ENCODE measurements around the gene FGFRL1.

FGFRL1 gene

DNA sequence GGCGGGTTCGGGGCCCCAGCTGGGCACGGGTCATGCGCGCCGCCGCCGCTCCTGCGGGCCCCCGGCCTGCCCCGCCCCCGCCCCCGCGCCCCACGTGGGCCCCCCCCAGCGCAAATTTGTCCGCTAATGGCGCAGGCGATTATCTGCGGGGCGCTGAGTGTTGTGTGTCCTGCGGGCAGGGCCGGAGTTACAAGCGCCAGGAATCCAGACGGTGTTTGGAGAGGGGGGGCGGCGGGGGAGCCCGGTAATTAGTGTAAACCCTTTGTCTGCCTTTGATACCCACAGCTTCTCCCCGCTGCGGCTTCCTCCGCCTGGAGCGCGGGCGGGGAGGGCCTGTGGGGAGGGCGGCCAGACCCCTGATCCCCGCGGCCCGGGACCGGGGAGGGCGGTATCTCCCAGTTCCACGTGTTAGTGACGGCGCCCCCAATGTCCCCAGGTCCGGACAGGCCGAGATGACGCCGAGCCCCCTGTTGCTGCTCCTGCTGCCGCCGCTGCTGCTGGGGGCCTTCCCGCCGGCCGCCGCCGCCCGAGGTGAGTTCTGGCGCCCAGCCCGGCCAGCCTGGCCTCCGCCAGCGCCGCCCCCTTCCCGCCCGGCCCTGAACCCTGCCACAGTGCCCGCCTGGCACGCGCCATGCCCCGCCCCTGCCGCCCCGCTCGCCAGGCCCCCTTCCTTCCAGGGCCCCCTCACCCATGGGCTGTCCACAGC lies 761 bp downstream of the FGFRL1 start:
- Histone ChIP-seq H3K27me3 (replicated peaks) (peaks cover 14% of the 10 kb centered on the region), H3K36me3 (replicated peaks) (peaks cover 4% of the 10 kb centered on the region), H3K4me3 (ENCODE audit: low read depth, low read length) (peak overlapping the region; percentile 57), H3K27ac (no peak overlapping the region)
- TF ChIP-seq, protein P1, sequence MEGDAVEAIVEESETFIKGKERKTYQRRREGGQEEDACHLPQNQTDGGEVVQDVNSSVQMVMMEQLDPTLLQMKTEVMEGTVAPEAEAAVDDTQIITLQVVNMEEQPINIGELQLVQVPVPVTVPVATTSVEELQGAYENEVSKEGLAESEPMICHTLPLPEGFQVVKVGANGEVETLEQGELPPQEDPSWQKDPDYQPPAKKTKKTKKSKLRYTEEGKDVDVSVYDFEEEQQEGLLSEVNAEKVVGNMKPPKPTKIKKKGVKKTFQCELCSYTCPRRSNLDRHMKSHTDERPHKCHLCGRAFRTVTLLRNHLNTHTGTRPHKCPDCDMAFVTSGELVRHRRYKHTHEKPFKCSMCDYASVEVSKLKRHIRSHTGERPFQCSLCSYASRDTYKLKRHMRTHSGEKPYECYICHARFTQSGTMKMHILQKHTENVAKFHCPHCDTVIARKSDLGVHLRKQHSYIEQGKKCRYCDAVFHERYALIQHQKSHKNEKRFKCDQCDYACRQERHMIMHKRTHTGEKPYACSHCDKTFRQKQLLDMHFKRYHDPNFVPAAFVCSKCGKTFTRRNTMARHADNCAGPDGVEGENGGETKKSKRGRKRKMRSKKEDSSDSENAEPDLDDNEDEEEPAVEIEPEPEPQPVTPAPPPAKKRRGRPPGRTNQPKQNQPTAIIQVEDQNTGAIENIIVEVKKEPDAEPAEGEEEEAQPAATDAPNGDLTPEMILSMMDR (IDR thresholded peaks at IDR 0.05; ENCODE audit: low read depth, low read length, missing control alignments) = no peak
- DNase-seq = no peak
- in situ Hi-C loops (cut with HindIII; ENCODE audit: low pct_ligation_motif_present, low sequenced_read_pairs) = no loop called here

DNA sequence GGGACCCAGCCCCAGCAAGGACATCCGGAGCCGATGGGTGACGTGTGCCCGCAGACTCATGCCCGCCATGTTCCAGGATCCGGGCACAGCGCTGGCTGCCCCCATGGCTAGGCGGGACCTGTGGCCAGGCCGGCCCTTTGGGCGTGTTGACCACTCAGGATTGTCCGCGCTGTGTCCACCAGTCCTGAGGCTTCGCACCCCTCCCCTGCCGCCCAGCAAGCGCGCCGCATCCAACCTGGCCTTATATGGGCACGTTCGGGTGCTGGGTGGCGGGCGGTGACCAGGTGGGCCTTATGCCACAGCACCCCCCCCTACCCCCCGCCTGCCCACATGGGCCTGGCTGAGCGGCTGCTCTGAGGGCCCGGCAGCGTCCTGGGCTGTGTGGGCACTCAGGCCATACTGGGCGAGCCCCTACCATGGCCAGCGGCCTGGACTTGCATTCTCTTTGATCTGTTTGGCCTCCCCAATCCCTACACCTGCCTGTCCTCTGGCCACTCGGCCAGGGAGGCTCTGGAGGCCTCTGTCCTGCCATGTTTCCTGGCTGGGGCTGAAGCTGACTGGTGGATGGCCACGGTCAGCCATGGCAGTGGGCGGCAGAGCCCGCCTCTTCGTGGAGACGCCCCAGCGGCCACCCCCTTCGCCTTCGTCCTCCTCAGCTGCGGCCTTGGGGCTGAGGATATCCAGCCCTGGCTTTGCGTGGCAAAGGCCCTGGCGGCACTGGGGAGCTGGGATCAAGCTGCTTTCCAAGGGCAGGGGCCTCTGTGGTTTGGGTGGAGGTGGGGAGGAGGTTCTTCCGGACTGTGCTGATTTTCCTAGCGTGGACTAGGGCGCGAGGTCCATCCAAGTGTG lies 2.0 kb downstream of the FGFRL1 start:
- TF ChIP-seq, protein P1 (IDR thresholded peaks at IDR 0.05; ENCODE audit: low read depth, low read length, missing control alignments) = no peak
- Histone ChIP-seq H3K27me3 (replicated peaks) (peaks cover 7% of the 10 kb centered on the region), H3K4me3 (ENCODE audit: low read depth, low read length) (no peak overlapping the region), H3K36me3 (replicated peaks) (peaks cover 4% of the 10 kb centered on the region), H3K27ac (no peak overlapping the region)
- no peak for DNase-seq
- in situ Hi-C loops (cut with HindIII; ENCODE audit: low pct_ligation_motif_present, low sequenced_read_pairs) = no loop called here

DNA sequence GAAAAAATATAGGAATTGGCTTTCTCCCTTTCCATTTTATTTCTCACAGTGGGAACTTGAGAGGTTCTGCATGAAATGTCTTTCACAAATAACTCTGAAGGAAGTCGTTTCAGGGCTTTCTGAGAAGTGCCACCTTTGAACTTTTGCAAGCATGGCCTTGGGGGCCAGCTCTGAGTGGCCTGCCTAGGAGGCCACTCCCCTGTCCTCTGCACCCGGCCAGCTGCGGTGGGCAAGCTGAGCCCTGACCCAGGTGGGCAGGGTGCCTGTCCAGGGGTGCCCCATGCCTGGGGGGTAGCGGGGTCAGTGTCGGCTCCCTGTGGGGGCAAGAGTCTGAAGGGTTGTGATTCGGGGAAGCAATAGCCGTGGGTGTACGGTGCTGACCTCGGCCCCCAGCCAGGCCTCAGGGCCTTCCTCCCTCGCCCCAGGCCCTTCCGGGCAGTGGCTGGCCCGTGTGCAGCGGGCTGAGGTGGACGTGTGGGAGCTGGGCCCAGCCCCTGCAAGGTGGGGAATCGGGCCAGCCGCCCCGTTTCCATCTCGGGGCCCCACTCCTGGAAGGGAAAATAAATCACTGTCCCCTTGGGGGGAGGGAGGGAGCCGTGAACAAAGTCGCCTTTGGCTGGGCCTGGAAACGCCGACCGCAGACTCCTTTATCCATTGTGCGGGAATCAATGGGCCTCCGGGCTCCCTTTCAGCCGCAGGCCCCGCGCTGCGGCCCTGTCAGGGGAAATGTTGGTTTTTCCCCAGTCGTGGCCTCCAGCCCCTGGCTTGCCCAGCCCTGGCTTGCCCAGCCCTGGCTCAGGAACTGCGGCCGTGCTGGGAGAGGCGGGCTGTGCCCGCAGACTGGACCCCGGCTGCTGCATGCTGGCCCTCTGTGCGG lies 3.1 kb downstream of the FGFRL1 start:
- in situ Hi-C loops (cut with HindIII; ENCODE audit: low pct_ligation_motif_present, low sequenced_read_pairs) = no loop called here
- H3K36me3 ChIP-seq (replicated peaks) = peaks cover 4% of the 10 kb centered on the region
- DNase-seq = no peak
- H3K27me3 ChIP-seq (replicated peaks) = no peaks in the 10 kb centered on the region
- H3K4me3 ChIP-seq (ENCODE audit: low read depth, low read length) = no peak overlapping the region
- TF ChIP-seq, protein P1 (IDR thresholded peaks at IDR 0.05; ENCODE audit: low read depth, low read length, missing control alignments) = no peak
- no peak overlapping the region for H3K27ac ChIP-seq

DNA sequence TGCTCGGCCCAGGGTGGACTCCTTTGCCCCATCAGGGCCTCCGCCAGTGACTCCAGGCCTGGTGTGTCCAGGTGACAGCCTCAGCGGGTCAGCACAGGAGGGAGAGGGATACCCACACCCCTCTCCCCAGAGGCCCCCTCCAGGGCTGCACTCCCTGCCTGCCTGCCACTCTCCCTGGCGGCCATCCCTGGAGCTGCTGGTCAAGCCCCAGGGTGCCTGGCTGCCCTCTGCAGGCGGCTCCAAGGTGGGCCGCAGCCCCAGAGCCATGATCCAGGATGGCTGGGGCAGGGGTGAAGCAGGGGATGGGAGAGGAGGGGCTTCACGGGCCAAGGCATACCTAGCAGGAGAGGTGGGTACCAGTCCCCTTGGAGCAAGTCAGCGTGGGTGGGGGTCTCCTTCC lies 3.8 kb downstream of the FGFRL1 start:
- H3K27me3 ChIP-seq (replicated peaks) = no peaks in the 10 kb centered on the region
- TF ChIP-seq, protein P1 (IDR thresholded peaks at IDR 0.05; ENCODE audit: low read depth, low read length, missing control alignments) = peak; percentile 68
- in situ Hi-C loops (cut with HindIII; ENCODE audit: low pct_ligation_motif_present, low sequenced_read_pairs) = no loop called here

DNA sequence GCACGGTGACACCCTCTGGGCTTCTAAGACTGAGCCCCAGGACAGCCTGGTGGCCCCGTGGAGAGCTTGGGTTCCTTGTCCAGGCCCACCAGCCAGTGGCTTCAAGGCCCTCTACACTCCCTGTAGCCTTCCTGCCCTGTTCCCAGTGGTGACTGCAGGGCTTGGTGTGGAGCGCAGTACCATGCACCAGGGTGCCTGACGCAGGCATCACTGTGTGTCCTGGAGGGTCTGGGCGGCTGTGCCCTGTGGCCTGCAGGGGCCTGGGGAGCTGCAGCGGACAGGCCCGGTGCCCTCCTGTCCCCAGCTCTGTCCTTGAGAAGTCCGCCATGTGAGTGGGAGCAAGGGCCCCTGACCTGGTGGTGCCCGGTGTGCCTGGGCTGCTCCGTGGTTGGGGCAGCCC lies 4.3 kb downstream of the FGFRL1 start:
- no peaks in the 10 kb centered on the region for H3K27me3 ChIP-seq (replicated peaks)
- DNase-seq = no peak
- in situ Hi-C loops (cut with HindIII; ENCODE audit: low pct_ligation_motif_present, low sequenced_read_pairs) = no loop called here
- TF ChIP-seq, protein P1 (IDR thresholded peaks at IDR 0.05; ENCODE audit: low read depth, low read length, missing control alignments) = no peak
- H3K27ac ChIP-seq = no peak overlapping the region
- H3K4me3 ChIP-seq (ENCODE audit: low read depth, low read length) = no peak overlapping the region
- peaks cover 4% of the 10 kb centered on the region for H3K36me3 ChIP-seq (replicated peaks)

More for the DNA sequence above, 3.8 kb downstream of the FGFRL1 start:
- DNase-seq = no peak
- Histone ChIP-seq H3K4me3 (ENCODE audit: low read depth, low read length) (no peak overlapping the region), H3K27ac (no peak overlapping the region), H3K36me3 (replicated peaks) (peaks cover 4% of the 10 kb centered on the region)

Measured in brain microvascular endothelial cell (primary cell).